Gastrocnemius medialis (tissue), 4 donors: ENCODE results near the gene NQO2. TPM values are rescaled to one million over a fixed set of nuclear protein-coding genes. Genes with fewer than 3 reads are reported as not detected.
A peak's percentile ranks its signal among the peaks of the same experiment; 100 is the strongest.

Experiments used
- ATAC-seq, 2 donors: fragments of 150-250 bp; one replicate each; pipeline ENCODE4 v1.9.1; 2016
- DNase-seq, 2 donors: peaks; one replicate each; pipeline ENCODE4 v3.0.0-alpha.2; 2019
- H3K27ac ChIP-seq, 4 donors: fragments of 200-600 bp; sonication (generic); 1 replicate in 1 of 4; 2 replicates in 3 of 4; pipeline ENCODE4 v1.5.1; 2016 to 2018; ENCODE audit warnings: mild to moderate bottlenecking in 2 of 4, moderate library complexity in 1 of 4
- H3K27me3 ChIP-seq, 3 donors: fragments of 200-600 bp; sonication (generic) in 2 of 3; 1 replicate in 1 of 3; 2 replicates in 2 of 3; pipeline versions ENCODE4 v1.5.1 to v1.6.0; 2016 to 2019; ENCODE audit warnings: mild to moderate bottlenecking in 1 of 3, moderate library complexity in 1 of 3
- H3K36me3 ChIP-seq, 2 donors: fragments of 200-600 bp; sonication (generic) in 1 of 2; one replicate each; pipeline ENCODE4 v1.5.1; 2017 to 2018
- H3K4me1 ChIP-seq, 2 donors: fragments of 200-600 bp; sonication (generic) in 1 of 2; one replicate each; pipeline ENCODE4 v1.5.1; 2016 to 2017; ENCODE audit warnings: mild to moderate bottlenecking in 2 of 2
- H3K4me3 ChIP-seq, 4 donors: fragments of 200-600 bp; sonication (generic) in 3 of 4; 1 replicate in 1 of 4; 2 replicates in 3 of 4; pipeline ENCODE4 v1.5.1; 2016 to 2019; ENCODE audit warnings: mild to moderate bottlenecking in 2 of 4
- H3K9me3 ChIP-seq, 3 donors: fragments of 200-600 bp; sonication (generic) in 2 of 3; 1 replicate in 1 of 3; 2 replicates in 2 of 3; pipeline ENCODE4 v1.5.1; 2016 to 2019
- POLR2A ChIP-seq, 2 donors: fragments of 450-650 bp; IDR thresholded peaks; one replicate each; pipeline ENCODE4 v1.6.1; 2017; ENCODE audit warnings: antibody characterized with exemption in 2 of 2, mild to moderate bottlenecking in 2 of 2, moderate library complexity in 2 of 2
- in situ Hi-C, 4 donors: fragments of 200-750 bp; cut with MboI; loops; one replicate each; pipeline versions ENCODE4 v1.15.0 to v1.8.0; 2017; ENCODE audit warnings: low sequenced_read_pairs in 4 of 4
- intact Hi-C: fragments of 100-400 bp; cut with DNase I; formaldehyde crosslinking; loops from one replicate; pipeline ENCODE4 v1.15.1; 2023; ENCODE audit warnings: low total_unique reads
- total RNA-seq, 4 donors: library from RNA; depleted of rRNA; stranded (reverse); fragments of >200 nt; gene quantifications; one replicate each; pipeline versions ENCODE4 v1.1.0 to v1.2.3, GENCODE V29; 2016
- TF ChIP-seq, protein P1 (sequence below), 5 experiments: fragments of 450-650 bp in 3 of 5; fragments of 200-600 bp in 2 of 5; sonication (generic) in 2 of 5; IDR thresholded peaks in 4 of 5; conservative IDR thresholded peaks in 1 of 5; 1 replicate in 4 of 5; 2 replicates in 1 of 5; pipeline ENCODE4 v1.5.1; 2016 to 2019; ENCODE audit warnings: antibody characterized with exemption in 5 of 5, mild to moderate bottlenecking in 3 of 5, moderate library complexity in 3 of 5

The NQO2 gene
- total RNA-seq, 4 donors from 2014 or later: 46.7 to 94.5 (median 60.3) TPM

DNA sequence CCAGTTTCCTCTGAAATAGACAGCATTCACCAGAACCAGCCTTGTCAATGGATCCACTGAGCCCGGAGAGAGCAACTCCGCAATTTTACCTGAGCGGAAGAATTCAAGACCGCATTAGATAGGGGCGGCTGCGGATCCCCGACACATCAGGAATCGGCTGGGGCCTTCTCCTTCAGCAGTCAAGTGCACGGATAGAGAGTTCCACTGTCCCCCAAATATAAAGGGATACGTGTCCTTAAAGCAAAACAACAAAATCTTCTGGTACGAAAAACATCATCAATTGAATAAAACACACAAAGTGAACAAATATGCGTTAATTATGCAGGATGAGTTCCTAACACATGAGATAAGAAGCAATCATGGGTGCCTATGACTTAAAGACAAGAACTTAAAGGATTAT, 46.6 kb upstream of the NQO2 start:
- intact Hi-C loops: loop anchor here (2.0 kb wide), 1 partner anchor 18 kb away; the partner anchor contains the start of gene SERPINB6
- H3K4me1 ChIP-seq: peaks cover 13 to 32% of the 10 kb centered on the region in 2 donors
- no peak for DNase-seq
- no peak overlapping the region for H3K4me3 ChIP-seq
- no peaks in the 10 kb centered on the region for H3K27me3 ChIP-seq
- in situ Hi-C loops: loop anchor here in 2 of 4 donors (5.0 kb wide), 1 partner anchor 34 kb away; no protein-coding TSS in a partner anchor
- no peaks in the 10 kb centered on the region for H3K9me3 ChIP-seq
- H3K36me3 ChIP-seq: peaks cover 0 to 15% of the 10 kb centered on the region in 2 donors
- ATAC-seq: no peak
- TF ChIP-seq, protein P1, sequence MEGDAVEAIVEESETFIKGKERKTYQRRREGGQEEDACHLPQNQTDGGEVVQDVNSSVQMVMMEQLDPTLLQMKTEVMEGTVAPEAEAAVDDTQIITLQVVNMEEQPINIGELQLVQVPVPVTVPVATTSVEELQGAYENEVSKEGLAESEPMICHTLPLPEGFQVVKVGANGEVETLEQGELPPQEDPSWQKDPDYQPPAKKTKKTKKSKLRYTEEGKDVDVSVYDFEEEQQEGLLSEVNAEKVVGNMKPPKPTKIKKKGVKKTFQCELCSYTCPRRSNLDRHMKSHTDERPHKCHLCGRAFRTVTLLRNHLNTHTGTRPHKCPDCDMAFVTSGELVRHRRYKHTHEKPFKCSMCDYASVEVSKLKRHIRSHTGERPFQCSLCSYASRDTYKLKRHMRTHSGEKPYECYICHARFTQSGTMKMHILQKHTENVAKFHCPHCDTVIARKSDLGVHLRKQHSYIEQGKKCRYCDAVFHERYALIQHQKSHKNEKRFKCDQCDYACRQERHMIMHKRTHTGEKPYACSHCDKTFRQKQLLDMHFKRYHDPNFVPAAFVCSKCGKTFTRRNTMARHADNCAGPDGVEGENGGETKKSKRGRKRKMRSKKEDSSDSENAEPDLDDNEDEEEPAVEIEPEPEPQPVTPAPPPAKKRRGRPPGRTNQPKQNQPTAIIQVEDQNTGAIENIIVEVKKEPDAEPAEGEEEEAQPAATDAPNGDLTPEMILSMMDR (IDR thresholded peaks at IDR 0.05 in 4 of 5, conservative IDR thresholded peaks at IDR 0.05 in 1 of 5): no peak
- no peak for TF ChIP-seq POLR2A (IDR thresholded peaks at IDR 0.05)
- peak overlapping the region; percentile 45 to 74 (median 65) for H3K27ac ChIP-seq

DNA sequence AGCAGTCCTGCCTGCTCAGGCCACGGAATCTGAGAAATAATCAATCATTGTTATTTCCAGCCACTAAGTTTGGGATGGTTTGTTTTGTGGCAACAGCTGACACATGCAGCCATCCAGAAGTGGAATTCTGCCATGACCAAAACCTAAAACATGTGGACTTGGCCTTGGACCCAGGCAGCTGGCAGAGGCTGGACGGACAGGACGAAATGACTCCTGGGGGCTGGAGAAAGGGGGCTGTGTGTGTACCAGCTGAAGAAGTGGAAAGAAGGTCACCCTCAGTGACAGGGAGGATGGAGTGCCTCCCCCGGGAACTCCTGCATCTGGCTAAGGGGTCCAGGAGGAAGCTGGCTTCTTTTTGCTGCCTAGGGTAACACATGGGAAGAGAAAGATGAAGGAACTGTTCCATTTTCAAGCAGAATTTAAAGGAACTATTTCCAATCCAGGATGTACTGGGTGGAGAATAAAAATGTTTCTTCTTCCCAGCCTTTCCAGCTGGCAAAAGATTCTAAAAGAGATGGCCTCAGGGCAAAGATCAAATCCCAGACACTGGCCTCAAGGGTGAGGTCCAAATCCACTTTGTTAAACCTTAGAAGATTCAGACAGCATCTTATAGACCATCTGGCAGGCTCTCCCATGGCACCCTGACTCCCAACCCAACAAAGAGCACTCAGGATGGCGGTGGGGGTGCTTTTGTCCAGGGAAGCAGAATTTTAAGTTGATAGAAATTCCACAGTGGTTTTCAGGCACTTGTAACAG, 42.6 kb upstream of the NQO2 start:
- peaks cover 0 to 8% of the 10 kb centered on the region in 2 donors for H3K36me3 ChIP-seq
- intact Hi-C loops (no loop called here), in situ Hi-C loops (no loop called here)
- ATAC-seq (no peak), DNase-seq (no peak)
- no peaks in the 10 kb centered on the region for H3K27me3 ChIP-seq
- no peak overlapping the region for H3K4me3 ChIP-seq
- no peak for TF ChIP-seq POLR2A (IDR thresholded peaks at IDR 0.05)
- TF ChIP-seq, protein P1 (IDR thresholded peaks at IDR 0.05 in 4 of 5, conservative IDR thresholded peaks at IDR 0.05 in 1 of 5): no peak
- no peaks in the 10 kb centered on the region for H3K9me3 ChIP-seq
- H3K4me1 ChIP-seq: peaks cover 32 to 66% of the 10 kb centered on the region in 2 donors
- H3K27ac ChIP-seq: peak overlapping the region; percentile 70 to 99 (median 82)

DNA sequence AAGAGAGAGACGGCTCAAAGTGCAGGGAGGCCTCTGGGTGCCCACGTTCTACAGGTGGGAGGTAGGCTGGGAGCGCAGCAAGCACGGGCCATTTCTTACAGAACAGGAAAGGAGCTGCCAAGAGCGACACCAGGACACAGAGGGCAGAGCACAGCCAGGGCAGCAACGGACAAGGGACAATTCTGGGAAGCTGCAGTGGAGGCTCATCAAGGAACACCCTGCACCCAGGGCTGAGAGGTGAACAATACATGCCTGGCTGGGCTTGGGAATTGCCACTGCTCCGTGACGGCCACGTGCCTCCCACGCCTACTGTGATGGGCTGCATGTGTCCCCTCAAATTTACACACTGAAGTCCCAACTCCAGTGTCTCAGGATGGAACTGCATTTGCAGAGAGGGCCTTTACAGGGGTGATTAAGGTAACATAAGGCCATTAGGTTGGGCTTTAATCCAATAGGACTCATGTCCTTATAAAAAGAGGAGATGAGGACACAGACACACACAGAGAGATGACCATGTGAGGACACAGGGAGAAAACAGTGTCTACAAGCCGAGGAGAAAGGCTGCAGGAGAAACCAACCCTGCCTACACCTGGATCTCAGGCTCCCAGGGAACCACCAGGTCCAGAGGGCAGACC, 41.9 kb upstream of the NQO2 start:
- Histone ChIP-seq H3K4me1 (peaks cover 39 to 68% of the 10 kb centered on the region in 2 donors), H3K27me3 (no peaks in the 10 kb centered on the region), H3K36me3 (peaks cover 0 to 8% of the 10 kb centered on the region in 2 donors), H3K9me3 (no peaks in the 10 kb centered on the region), H3K27ac (peak overlapping the region; percentile 70 to 99 (median 82)), H3K4me3 (no peak overlapping the region)
- ATAC-seq (peak; percentile 85), DNase-seq (peak; percentile 77 to 83)
- no peak for TF ChIP-seq POLR2A (IDR thresholded peaks at IDR 0.05)
- TF ChIP-seq, protein P1 (IDR thresholded peaks at IDR 0.05 in 4 of 5, conservative IDR thresholded peaks at IDR 0.05 in 1 of 5): no peak
- intact Hi-C loops (no loop called here), in situ Hi-C loops (no loop called here)

DNA sequence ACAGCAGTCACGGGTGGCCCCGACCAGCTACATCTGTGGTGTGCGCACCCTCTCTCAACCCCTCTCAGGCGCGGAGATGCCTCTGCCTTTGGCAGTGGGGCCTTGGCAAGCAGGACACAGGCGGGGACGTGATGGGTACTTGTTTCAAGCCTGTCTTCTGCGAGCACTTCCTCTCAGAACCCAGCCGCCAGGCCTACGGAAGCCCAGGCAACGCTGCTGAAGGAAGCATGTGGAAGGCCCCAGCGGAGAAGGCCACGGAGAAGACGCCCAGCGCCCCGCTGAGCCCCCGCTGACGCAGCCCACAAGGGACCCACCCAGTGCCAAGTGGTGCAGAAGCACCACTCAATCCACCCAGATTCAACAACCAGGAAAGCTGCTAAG, 41.4 kb upstream of the NQO2 start:
- no peaks in the 10 kb centered on the region for H3K9me3 ChIP-seq
- no peaks in the 10 kb centered on the region for H3K27me3 ChIP-seq
- peak overlapping the region; percentile 70 to 99 (median 82) for H3K27ac ChIP-seq
- no peak for ATAC-seq
- H3K36me3 ChIP-seq: peaks cover 0 to 8% of the 10 kb centered on the region in 2 donors
- no peak overlapping the region for H3K4me3 ChIP-seq
- intact Hi-C loops (no loop called here), in situ Hi-C loops (no loop called here)
- DNase-seq: peak; percentile 29 to 55
- TF ChIP-seq, protein P1 (IDR thresholded peaks at IDR 0.05 in 4 of 5, conservative IDR thresholded peaks at IDR 0.05 in 1 of 5): no peak
- no peak for TF ChIP-seq POLR2A (IDR thresholded peaks at IDR 0.05)
- peaks cover 42 to 73% of the 10 kb centered on the region in 2 donors for H3K4me1 ChIP-seq
